Spleen (tissue), 11 donors: ENCODE results near the gene ABCC5. TPM values are rescaled to one million over a fixed set of nuclear protein-coding genes. Genes with fewer than 3 reads are reported as not detected.

Source experiments
- DNase-seq: peaks from one replicate; pipeline ENCODE4 v3.0.0-alpha.2; 2020
- H3K27ac ChIP-seq, 8 donors: fragments of 200-600 bp; sonication (generic) in 7 of 8; 1 replicate in 4 of 8; 2 replicates in 4 of 8; pipeline versions ENCODE4 v1.5.0 to v1.8.0; 2016 to 2021; ENCODE audit warnings: inconsistent platforms in 4 of 8, mild to moderate bottlenecking in 4 of 8, moderate library complexity in 1 of 8
- H3K27me3 ChIP-seq, 7 donors: fragments of 200-600 bp; sonication (generic) in 6 of 7; replicated peaks in 1 of 7; 1 replicate in 4 of 7; 2 replicates in 3 of 7; pipeline versions ENCODE4 v1.5.0 to v1.8.0; 2016 to 2021; ENCODE audit warnings: inconsistent platforms in 3 of 7, mild to moderate bottlenecking in 1 of 7
- H3K36me3 ChIP-seq, 6 donors: fragments of 200-600 bp; sonication (generic) in 5 of 6; 1 replicate in 4 of 6; 2 replicates in 2 of 6; pipeline versions ENCODE4 v1.5.0 to v1.8.0; 2016 to 2021; ENCODE audit warnings: inconsistent platforms in 2 of 6
- H3K4me1 ChIP-seq, 6 donors: fragments of 200-600 bp; sonication (generic) in 5 of 6; 1 replicate in 3 of 6; 2 replicates in 3 of 6; pipeline versions ENCODE4 v1.5.0 to v1.8.0; 2016 to 2021; ENCODE audit warnings: inconsistent platforms in 3 of 6
- H3K4me3 ChIP-seq, 8 donors: fragments of 200-600 bp; sonication (generic) in 7 of 8; 1 replicate in 4 of 8; 2 replicates in 4 of 8; pipeline versions ENCODE4 v1.5.0 to v1.8.0; 2016 to 2021; ENCODE audit warnings: inconsistent platforms in 4 of 8, mild to moderate bottlenecking in 4 of 8, moderate library complexity in 2 of 8
- H3K9me3 ChIP-seq, 8 donors: fragments of 200-600 bp; sonication (generic) in 7 of 8; 1 replicate in 4 of 8; 2 replicates in 4 of 8; pipeline versions ENCODE4 v1.5.0 to v1.8.0; 2016 to 2021; ENCODE audit warnings: inconsistent platforms in 4 of 8
- POLR2A ChIP-seq, 3 donors: fragments of 450-650 bp; IDR thresholded peaks; one replicate each; pipeline ENCODE4 v1.5.1; 2017; ENCODE audit warnings: antibody characterized with exemption in 3 of 3, mild to moderate bottlenecking in 1 of 3
- POLR2AphosphoS5 ChIP-seq, 3 donors: sonication (generic); formaldehyde crosslinking; IDR thresholded peaks; one replicate each; pipeline ENCODE4 v1.5.1; 2017; ENCODE audit warnings: antibody characterized with exemption in 3 of 3
- WGBS, 5 donors: extraction: QIAGEN DNeasy Blood & Tissue Kit in 3 of 5; methylation state at CpG; one replicate each; pipeline versions ENCODE4 v1.1.5 to v1.1.7; 2013 to 2018; 5-methylcytosine and 5-hydroxymethylcytosine counted together
- intact Hi-C: fragments of 100-400 bp; cut with DNase I; formaldehyde crosslinking; loops from one replicate; pipeline ENCODE4 v1.15.0; 2023; ENCODE audit warnings: low total_unique reads
- polyA plus RNA-seq, 3 donors: library from polyadenylated mRNA; stranded (reverse); fragments of 200-250 nt; gene quantifications; one replicate each; pipeline ENCODE4 v1.2.1, GENCODE V29; 2013
- total RNA-seq, 7 donors: library from RNA; depleted of rRNA in 3 of 7; stranded (reverse); fragments of >200 nt in 3 of 7; fragmentation: NEBNext Ultra II Directional in 4 of 7; extraction: Animal tissue kit (Norgen Biotek cat#: 25700) in 4 of 7; gene quantifications; one replicate each; pipeline versions ENCODE4 v1.1.0 to v1.2.1, GENCODE V29; 2016 to 2021
- TF ChIP-seq, protein P1 (sequence below), 11 experiments: fragments of 200-600 bp in 7 of 11; fragments of 450-650 bp in 4 of 11; sonication (generic) in 4 of 11; IDR thresholded peaks in 8 of 11; conservative IDR thresholded peaks in 3 of 11; 1 replicate in 7 of 11; 2 replicates in 4 of 11; pipeline versions ENCODE4 v1.4.0 to v1.8.0; 2016 to 2021; ENCODE audit warnings: antibody characterized with exemption in 11 of 11, inconsistent platforms in 4 of 11, mild to moderate bottlenecking in 1 of 11
- donor health status: healthy with polysubstance abuse.
- donor health status: DM: no; HTN: no; CAD: no; lungs with moderate emphysema.
- donor health status: DM: no; HTN: no; CAD: no.
- donor health status: Bipolar disorder and iron deficiency.
- donor health status: healthy.
- donor health status: DM: no; HTN: no; CAD: no.
- donor health status: DM: yes; HTN: yes; CAD: no.

Gene ABCC5
- total and polyA plus RNA-seq, 10 donors: 19.6 to 112 (median 59.9) TPM

GRCh38 chr3:183920416-183920815 is 97.3 kb downstream of the ABCC5 start:
- WGBS, 5 donors: 87 to 93% (median 90%) methylated on average over 14 of the region's 14 CpGs
- H3K36me3 ChIP-seq: peaks cover 0 to 62% (median 39%) of the 10 kb centered on the region in 6 donors
- H3K9me3 ChIP-seq: no peaks in the 10 kb centered on the region
- H3K27ac ChIP-seq: no peak overlapping the region
- no peak overlapping the region for H3K4me3 ChIP-seq
- intact Hi-C loops: no loop called here
- DNase-seq: no peak
- TF ChIP-seq POLR2AphosphoS5 (IDR thresholded peaks at IDR 0.05) (no peak), POLR2A (IDR thresholded peaks at IDR 0.05) (no peak)
- TF ChIP-seq, protein P1, sequence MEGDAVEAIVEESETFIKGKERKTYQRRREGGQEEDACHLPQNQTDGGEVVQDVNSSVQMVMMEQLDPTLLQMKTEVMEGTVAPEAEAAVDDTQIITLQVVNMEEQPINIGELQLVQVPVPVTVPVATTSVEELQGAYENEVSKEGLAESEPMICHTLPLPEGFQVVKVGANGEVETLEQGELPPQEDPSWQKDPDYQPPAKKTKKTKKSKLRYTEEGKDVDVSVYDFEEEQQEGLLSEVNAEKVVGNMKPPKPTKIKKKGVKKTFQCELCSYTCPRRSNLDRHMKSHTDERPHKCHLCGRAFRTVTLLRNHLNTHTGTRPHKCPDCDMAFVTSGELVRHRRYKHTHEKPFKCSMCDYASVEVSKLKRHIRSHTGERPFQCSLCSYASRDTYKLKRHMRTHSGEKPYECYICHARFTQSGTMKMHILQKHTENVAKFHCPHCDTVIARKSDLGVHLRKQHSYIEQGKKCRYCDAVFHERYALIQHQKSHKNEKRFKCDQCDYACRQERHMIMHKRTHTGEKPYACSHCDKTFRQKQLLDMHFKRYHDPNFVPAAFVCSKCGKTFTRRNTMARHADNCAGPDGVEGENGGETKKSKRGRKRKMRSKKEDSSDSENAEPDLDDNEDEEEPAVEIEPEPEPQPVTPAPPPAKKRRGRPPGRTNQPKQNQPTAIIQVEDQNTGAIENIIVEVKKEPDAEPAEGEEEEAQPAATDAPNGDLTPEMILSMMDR (IDR thresholded peaks at IDR 0.05 in 8 of 11, conservative IDR thresholded peaks at IDR 0.05 in 3 of 11): no peak
- no peaks in the 10 kb centered on the region for H3K4me1 ChIP-seq
- H3K27me3 ChIP-seq: no peaks in the 10 kb centered on the region

- H3K36me3 ChIP-seq: peaks cover 0 to 40% (median 20%) of the 10 kb centered on the region in 6 donors
- no peak overlapping the region for H3K4me3 ChIP-seq
- DNase-seq: no peak
- 79 to 100% (median 91%) methylated on average over 2 of the region's 2 CpGs for WGBS, 5 donors
- H3K27me3 ChIP-seq: no peaks in the 10 kb centered on the region
- intact Hi-C loops: no loop called here
- H3K4me1 ChIP-seq: no peaks in the 10 kb centered on the region
- H3K9me3 ChIP-seq: no peaks in the 10 kb centered on the region
- H3K27ac ChIP-seq: no peak overlapping the region
- TF ChIP-seq, protein P1 (IDR thresholded peaks at IDR 0.05 in 8 of 11, conservative IDR thresholded peaks at IDR 0.05 in 3 of 11): no peak
- TF ChIP-seq POLR2AphosphoS5 (IDR thresholded peaks at IDR 0.05) (no peak), POLR2A (IDR thresholded peaks at IDR 0.05) (no peak)
These were observed 99.5 kb downstream of the ABCC5 start for GRCh38 chr3:183918178-183918577.

DNA sequence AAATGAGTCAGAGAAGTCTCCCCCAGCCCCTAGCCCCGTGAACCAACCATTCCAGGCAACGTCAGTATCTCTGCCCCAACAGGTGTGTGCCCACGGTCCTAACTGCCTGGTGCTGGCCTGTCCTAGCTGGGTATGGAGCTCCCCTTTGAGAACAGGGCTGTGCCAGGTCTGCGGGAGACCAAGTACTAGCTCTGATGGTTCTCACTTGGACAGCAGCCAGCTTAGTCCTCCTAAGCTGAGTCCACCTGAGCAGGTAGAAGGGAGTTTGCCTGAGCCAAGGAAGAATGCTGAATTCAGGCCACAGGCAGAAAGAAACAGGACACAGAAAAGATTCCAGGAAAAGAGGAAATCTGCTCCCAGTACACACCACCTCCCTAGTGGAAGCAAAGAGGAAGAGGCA is 99.9 kb downstream of the ABCC5 start:
- TF ChIP-seq, protein P1 (IDR thresholded peaks at IDR 0.05 in 8 of 11, conservative IDR thresholded peaks at IDR 0.05 in 3 of 11): no peak
- TF ChIP-seq POLR2AphosphoS5 (IDR thresholded peaks at IDR 0.05) (no peak), POLR2A (IDR thresholded peaks at IDR 0.05) (no peak)
- Histone ChIP-seq H3K36me3 (peaks cover 0 to 36% (median 19%) of the 10 kb centered on the region in 6 donors), H3K9me3 (no peaks in the 10 kb centered on the region), H3K4me3 (no peak overlapping the region), H3K27me3 (no peaks in the 10 kb centered on the region), H3K4me1 (no peaks in the 10 kb centered on the region), H3K27ac (no peak overlapping the region)
- DNase-seq: no peak
- 88 to 100% (median 91%) methylated on average over 1 to 4 of the region's 4 CpGs for WGBS, 5 donors
- intact Hi-C loops: no loop called here

DNA sequence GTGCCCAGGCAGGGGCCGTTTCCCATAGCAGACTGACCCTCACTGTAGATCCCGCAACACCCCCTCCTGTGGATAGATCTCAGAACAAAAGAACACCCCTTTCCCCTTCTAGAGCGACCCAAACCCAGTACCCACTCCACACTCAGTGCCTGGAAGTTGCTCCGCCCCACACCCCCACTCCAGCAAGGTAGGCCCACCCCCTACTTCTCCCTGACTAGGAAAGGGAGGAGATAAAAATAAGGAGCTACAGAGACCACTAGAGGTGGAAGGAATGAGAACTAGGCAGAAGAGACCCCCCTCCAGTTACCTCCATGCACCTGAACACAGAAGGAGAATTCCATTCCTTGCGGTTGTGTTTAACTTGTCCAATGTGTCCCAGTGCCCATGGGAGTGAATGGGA is 102.8 kb downstream of the ABCC5 start:
- no peak overlapping the region for H3K27ac ChIP-seq
- no peaks in the 10 kb centered on the region for H3K9me3 ChIP-seq
- H3K4me3 ChIP-seq: no peak overlapping the region
- no peak for DNase-seq
- whole genome bisulfite sequencing, 5 donors: 83 to 96% (median 90%) methylated on average over 5 of the region's 5 CpGs
- H3K36me3 ChIP-seq: peaks cover 0 to 6% (median 2%) of the 10 kb centered on the region in 6 donors
- TF ChIP-seq POLR2A (IDR thresholded peaks at IDR 0.05): no peak
- no peak for TF ChIP-seq POLR2AphosphoS5 (IDR thresholded peaks at IDR 0.05)
- TF ChIP-seq, protein P1 (IDR thresholded peaks at IDR 0.05 in 8 of 11, conservative IDR thresholded peaks at IDR 0.05 in 3 of 11): no peak
- H3K27me3 ChIP-seq: no peaks in the 10 kb centered on the region
- H3K4me1 ChIP-seq: no peaks in the 10 kb centered on the region
- intact Hi-C loops: no loop called here
